ENCODE measurements around the gene ESRRB.

Gene ESRRB

DNA sequence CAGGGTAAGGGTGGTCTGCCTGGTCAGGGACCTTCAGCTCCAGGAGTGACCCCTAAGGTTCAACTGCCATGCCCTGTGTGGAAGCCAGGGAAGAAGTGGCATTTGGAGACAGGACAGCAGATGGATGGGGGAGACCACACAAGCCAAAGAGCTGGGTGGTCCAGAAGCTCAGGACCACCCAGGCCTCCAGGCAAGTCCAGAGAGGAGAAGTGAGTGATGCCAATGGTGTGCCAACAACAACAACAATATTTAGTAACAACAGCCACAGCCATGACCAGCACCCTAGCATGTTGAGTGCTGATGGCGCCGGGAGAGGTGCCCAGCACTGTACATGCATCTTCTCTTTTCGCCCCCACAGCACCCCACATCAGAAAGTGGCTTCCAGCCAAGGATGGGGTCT lies 113.7 kb downstream of the ESRRB start:
- WGBS (ENCODE audit: extremely low coverage, insufficient coverage, insufficient read length), result no CpG with 5 or more reads among the region's 3 CpGs
- Histone ChIP-seq H3K4me1 (ENCODE audit: control insufficient read depth in 1 of 2, insufficient read depth in 2 of 2, low read length in 2 of 2) (no peaks in the 10 kb centered on the region), H3K14ac (ENCODE audit: low read length) (no peak overlapping the region), H4K91ac (ENCODE audit: low read depth, low read length) (no peak overlapping the region), H3K4me2 (ENCODE audit: low read length) (no peak overlapping the region), H2BK12ac (ENCODE audit: low read length) (no peak overlapping the region), H3K27me3 (ENCODE audit: insufficient read depth, low read length) (no peaks in the 10 kb centered on the region), H3K79me1 (ENCODE audit: low read length) (no peaks in the 10 kb centered on the region), H3K9me3 (ENCODE audit: insufficient read depth, low read depth, low read length) (no peaks in the 10 kb centered on the region), H2AK5ac (ENCODE audit: low read length) (no peak overlapping the region), H3K4ac (ENCODE audit: low read depth, low read length) (no peak overlapping the region), H3K27ac (ENCODE audit: low read depth, low read length) (no peak overlapping the region), H3K23ac (ENCODE audit: low read length) (no peak overlapping the region), H3K18ac (ENCODE audit: low read length) (no peak overlapping the region), H3K4me3 (ENCODE audit: low read depth, low read length) (no peak overlapping the region), H3K79me2 (ENCODE audit: control insufficient read depth, insufficient read depth, low read length, poor library complexity) (no peaks in the 10 kb centered on the region), H3K36me3 (ENCODE audit: control insufficient read depth in 1 of 2, insufficient read depth in 2 of 2, low read length in 2 of 2) (no peaks in the 10 kb centered on the region), H2AFZ (ENCODE audit: insufficient read depth, low read length, poor library complexity) (no peak overlapping the region), H2BK120ac (ENCODE audit: insufficient read depth, low read length, poor library complexity) (no peak overlapping the region), H4K12ac (ENCODE audit: low read depth, low read length) (no peak overlapping the region), H2BK5ac (ENCODE audit: low read depth, low read length, poor library complexity) (no peak overlapping the region), H4K8ac (ENCODE audit: low read depth, low read length) (no peak overlapping the region), H3K9ac (ENCODE audit: low read length) (no peak overlapping the region)
- no peak for DNase-seq

DNA sequence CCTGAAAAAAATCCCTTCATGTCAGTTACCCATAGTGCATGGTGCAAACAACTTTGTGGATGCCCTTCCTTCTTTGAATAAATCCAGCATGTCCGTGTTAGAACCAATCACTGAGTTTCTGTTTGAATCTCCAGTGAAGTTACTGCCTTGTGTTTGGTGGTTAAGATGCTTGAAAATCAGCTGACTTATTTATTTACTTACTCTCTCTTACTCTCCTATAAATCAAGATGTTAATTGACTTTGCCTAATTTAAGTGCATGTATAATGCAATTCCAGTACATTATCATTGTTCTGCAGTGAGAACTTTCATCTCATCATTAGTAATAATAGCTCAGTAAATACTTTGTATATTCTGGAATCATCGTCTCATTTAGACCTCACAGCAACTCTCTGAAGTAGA lies 114.2 kb downstream of the ESRRB start:
- H2BK5ac ChIP-seq (ENCODE audit: low read depth, low read length, poor library complexity), result no peak overlapping the region
- no peak overlapping the region for H3K23ac ChIP-seq (ENCODE audit: low read length)
- no CpG with 5 or more reads among the region's 2 CpGs for WGBS (ENCODE audit: extremely low coverage, insufficient coverage, insufficient read length)
- H3K4me3 ChIP-seq (ENCODE audit: low read depth, low read length), result no peak overlapping the region
- no peak overlapping the region for H3K4ac ChIP-seq (ENCODE audit: low read depth, low read length)
- H3K14ac ChIP-seq (ENCODE audit: low read length), result no peak overlapping the region
- H3K79me2 ChIP-seq (ENCODE audit: control insufficient read depth, insufficient read depth, low read length, poor library complexity), result no peaks in the 10 kb centered on the region
- H2BK120ac ChIP-seq (ENCODE audit: insufficient read depth, low read length, poor library complexity), result no peak overlapping the region
- H3K4me1 ChIP-seq (ENCODE audit: control insufficient read depth in 1 of 2, insufficient read depth in 2 of 2, low read length in 2 of 2), result no peaks in the 10 kb centered on the region
- no peak overlapping the region for H4K8ac ChIP-seq (ENCODE audit: low read depth, low read length)
- no peak overlapping the region for H2BK12ac ChIP-seq (ENCODE audit: low read length)
- H3K27ac ChIP-seq (ENCODE audit: low read depth, low read length), result no peak overlapping the region
- H4K12ac ChIP-seq (ENCODE audit: low read depth, low read length), result no peak overlapping the region
- H3K18ac ChIP-seq (ENCODE audit: low read length), result no peak overlapping the region
- no peak for DNase-seq
- H3K27me3 ChIP-seq (ENCODE audit: insufficient read depth, low read length), result no peaks in the 10 kb centered on the region
- H3K36me3 ChIP-seq (ENCODE audit: control insufficient read depth in 1 of 2, insufficient read depth in 2 of 2, low read length in 2 of 2), result no peaks in the 10 kb centered on the region
- no peaks in the 10 kb centered on the region for H3K9me3 ChIP-seq (ENCODE audit: insufficient read depth, low read depth, low read length)
- no peak overlapping the region for H4K91ac ChIP-seq (ENCODE audit: low read depth, low read length)
- no peak overlapping the region for H2AFZ ChIP-seq (ENCODE audit: insufficient read depth, low read length, poor library complexity)
- H3K4me2 ChIP-seq (ENCODE audit: low read length), result no peak overlapping the region
- H3K9ac ChIP-seq (ENCODE audit: low read length), result no peak overlapping the region
- H2AK5ac ChIP-seq (ENCODE audit: low read length), result no peak overlapping the region
- no peaks in the 10 kb centered on the region for H3K79me1 ChIP-seq (ENCODE audit: low read length)

DNA sequence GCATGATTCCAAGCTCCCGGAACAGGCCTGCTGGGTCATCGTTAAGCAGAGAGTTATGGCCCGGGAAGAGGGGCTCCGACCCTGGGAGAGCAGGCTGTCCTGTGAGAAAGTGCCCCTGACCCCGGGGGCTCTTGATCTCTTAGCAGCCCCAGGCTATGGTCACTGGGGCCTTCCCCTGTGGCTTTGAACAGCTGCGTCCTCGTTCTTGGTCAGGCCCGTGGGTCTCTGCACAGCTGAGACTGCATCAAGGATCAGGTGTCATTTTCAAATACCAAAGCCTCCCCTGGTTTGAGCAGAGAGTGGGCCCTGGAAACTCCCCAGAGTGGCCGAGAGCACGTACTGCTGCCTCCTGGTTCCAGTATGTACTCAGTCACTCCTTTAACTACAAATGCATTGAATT lies 114.8 kb downstream of the ESRRB start:
- no peak overlapping the region for H4K8ac ChIP-seq (ENCODE audit: low read depth, low read length)
- H3K9me3 ChIP-seq (ENCODE audit: insufficient read depth, low read depth, low read length), result no peaks in the 10 kb centered on the region
- H2AK5ac ChIP-seq (ENCODE audit: low read length), result no peak overlapping the region
- H3K14ac ChIP-seq (ENCODE audit: low read length), result no peak overlapping the region
- no peak overlapping the region for H2BK120ac ChIP-seq (ENCODE audit: insufficient read depth, low read length, poor library complexity)
- H3K4me2 ChIP-seq (ENCODE audit: low read length), result no peak overlapping the region
- no peaks in the 10 kb centered on the region for H3K27me3 ChIP-seq (ENCODE audit: insufficient read depth, low read length)
- no CpG with 5 or more reads among the region's 10 CpGs for WGBS (ENCODE audit: extremely low coverage, insufficient coverage, insufficient read length)
- no peak overlapping the region for H4K91ac ChIP-seq (ENCODE audit: low read depth, low read length)
- no peaks in the 10 kb centered on the region for H3K36me3 ChIP-seq (ENCODE audit: control insufficient read depth in 1 of 2, insufficient read depth in 2 of 2, low read length in 2 of 2)
- H3K79me1 ChIP-seq (ENCODE audit: low read length), result no peaks in the 10 kb centered on the region
- no peak overlapping the region for H2BK5ac ChIP-seq (ENCODE audit: low read depth, low read length, poor library complexity)
- no peak overlapping the region for H3K9ac ChIP-seq (ENCODE audit: low read length)
- H2AFZ ChIP-seq (ENCODE audit: insufficient read depth, low read length, poor library complexity), result no peak overlapping the region
- no peak overlapping the region for H3K4me3 ChIP-seq (ENCODE audit: low read depth, low read length)
- H2BK12ac ChIP-seq (ENCODE audit: low read length), result no peak overlapping the region
- H4K12ac ChIP-seq (ENCODE audit: low read depth, low read length), result no peak overlapping the region
- no peaks in the 10 kb centered on the region for H3K4me1 ChIP-seq (ENCODE audit: control insufficient read depth in 1 of 2, insufficient read depth in 2 of 2, low read length in 2 of 2)
- H3K27ac ChIP-seq (ENCODE audit: low read depth, low read length), result no peak overlapping the region
- no peak overlapping the region for H3K4ac ChIP-seq (ENCODE audit: low read depth, low read length)
- H3K18ac ChIP-seq (ENCODE audit: low read length), result no peak overlapping the region
- H3K79me2 ChIP-seq (ENCODE audit: control insufficient read depth, insufficient read depth, low read length, poor library complexity), result no peaks in the 10 kb centered on the region
- no peak overlapping the region for H3K23ac ChIP-seq (ENCODE audit: low read length)
- DNase-seq, result no peak

DNA sequence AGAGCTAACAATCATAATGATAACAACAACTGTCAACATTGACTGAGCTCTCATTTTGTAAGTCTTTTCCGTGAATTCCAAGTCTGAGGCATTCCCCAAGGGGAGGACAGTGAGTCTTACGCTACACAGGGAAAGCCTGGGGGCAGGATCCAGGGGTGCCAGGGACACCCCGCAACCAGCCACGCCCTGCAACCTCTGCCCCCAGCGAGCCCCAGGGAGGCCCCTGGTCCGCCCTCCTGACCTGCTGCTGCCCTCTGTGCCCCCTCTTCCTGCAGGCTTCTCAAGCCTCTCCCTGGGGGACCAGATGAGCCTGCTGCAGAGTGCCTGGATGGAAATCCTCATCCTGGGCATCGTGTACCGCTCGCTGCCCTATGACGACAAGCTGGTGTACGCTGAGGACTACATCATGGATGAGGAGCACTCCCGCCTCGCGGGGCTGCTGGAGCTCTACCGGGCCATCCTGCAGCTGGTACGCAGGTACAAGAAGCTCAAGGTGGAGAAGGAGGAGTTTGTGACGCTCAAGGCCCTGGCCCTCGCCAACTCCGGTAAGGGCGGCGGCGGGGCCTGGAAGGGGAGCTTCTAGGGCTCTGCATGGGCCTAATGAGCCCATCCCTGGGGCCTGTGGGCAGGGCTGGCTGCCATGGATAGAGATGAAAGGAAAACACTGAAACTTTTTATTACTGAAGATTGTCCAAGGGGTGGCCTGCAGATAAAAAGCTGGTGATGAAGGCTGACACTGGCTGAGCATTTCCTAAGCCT lies 115.4 kb downstream of the ESRRB start:
- no peak overlapping the region for H3K4ac ChIP-seq (ENCODE audit: low read depth, low read length)
- no CpG with 5 or more reads among the region's 22 CpGs for WGBS (ENCODE audit: extremely low coverage, insufficient coverage, insufficient read length)

More for the DNA sequence above, 115.4 kb downstream of the ESRRB start:
- no peak for DNase-seq
- Histone ChIP-seq H3K79me2 (ENCODE audit: control insufficient read depth, insufficient read depth, low read length, poor library complexity) (no peaks in the 10 kb centered on the region), H4K12ac (ENCODE audit: low read depth, low read length) (no peak overlapping the region), H3K14ac (ENCODE audit: low read length) (no peak overlapping the region), H4K91ac (ENCODE audit: low read depth, low read length) (no peak overlapping the region), H2AFZ (ENCODE audit: insufficient read depth, low read length, poor library complexity) (no peak overlapping the region), H3K18ac (ENCODE audit: low read length) (no peak overlapping the region), H3K4me3 (ENCODE audit: low read depth, low read length) (no peak overlapping the region), H2AK5ac (ENCODE audit: low read length) (no peak overlapping the region), H3K27ac (ENCODE audit: low read depth, low read length) (no peak overlapping the region), H2BK12ac (ENCODE audit: low read length) (no peak overlapping the region), H3K79me1 (ENCODE audit: low read length) (no peaks in the 10 kb centered on the region), H3K4me1 (ENCODE audit: control insufficient read depth in 1 of 2, insufficient read depth in 2 of 2, low read length in 2 of 2) (no peaks in the 10 kb centered on the region), H3K9me3 (ENCODE audit: insufficient read depth, low read depth, low read length) (no peaks in the 10 kb centered on the region), H3K9ac (ENCODE audit: low read length) (no peak overlapping the region), H3K27me3 (ENCODE audit: insufficient read depth, low read length) (no peaks in the 10 kb centered on the region), H4K8ac (ENCODE audit: low read depth, low read length) (no peak overlapping the region), H2BK120ac (ENCODE audit: insufficient read depth, low read length, poor library complexity) (no peak overlapping the region), H3K36me3 (ENCODE audit: control insufficient read depth in 1 of 2, insufficient read depth in 2 of 2, low read length in 2 of 2) (no peaks in the 10 kb centered on the region), H2BK5ac (ENCODE audit: low read depth, low read length, poor library complexity) (no peak overlapping the region), H3K4me2 (ENCODE audit: low read length) (no peak overlapping the region), H3K23ac (ENCODE audit: low read length) (no peak overlapping the region)

All from trophoblast cell (in vitro differentiated cells and primary cell).